Activated CD8-positive, alpha-beta memory T cell treated with anti-CD3 and anti-CD28 coated beads, Interleukin-2, amount 50 U/mL, for 1 hour (primary cell): Measurements from ENCODE around the gene CHRDL1.
"Not testable (repeated sequence)": the region's sequence is repeated elsewhere in the genome, so short reads cannot be mapped to it uniquely, and the experiment has no call there.

Experiments used
- DNase-seq: peaks from one replicate; pipeline ENCODE4 v3.0.0-alpha.2; 2020; ENCODE audit errors: extremely low read depth

CHRDL1 gene

GRCh38 chrX:110795645-110796406 lies at the start of gene CHRDL1:
CHRDL1 (minus strand) TSS chrX:110795817; CDS start chrX:110792181, 3,636 bp downstream.
- no peak for DNase-seq

- DNase-seq = no peak
Observed at GRCh38 chrX:110836982-110837381, 41.4 kb upstream of the CHRDL1 start.

- DNase-seq = no peak
Observed at GRCh38 chrX:110836451-110836850, 40.8 kb upstream of the CHRDL1 start.

GRCh38 chrX:110836001-110836400 lies 40.4 kb upstream of the CHRDL1 start:
- DNase-seq = no peak

- DNase-seq = no peak
Observed at GRCh38 chrX:110825972-110826371, 30.4 kb upstream of the CHRDL1 start.

GRCh38 chrX:110816543-110816942 lies 20.9 kb upstream of the CHRDL1 start:
- not testable (repeated sequence) for DNase-seq

GRCh38 chrX:110806145-110806544 lies 10.5 kb upstream of the CHRDL1 start:
- no peak for DNase-seq

- DNase-seq = no peak
Observed at GRCh38 chrX:110805303-110805702, 9.7 kb upstream of the CHRDL1 start.

- DNase-seq = no peak
Observed at GRCh38 chrX:110804446-110804845, 8.8 kb upstream of the CHRDL1 start.

- no peak for DNase-seq
Observed at GRCh38 chrX:110803506-110803905, 7.9 kb upstream of the CHRDL1 start.

GRCh38 chrX:110796407-110796697 lies 735 bp upstream of the CHRDL1 start:
- DNase-seq = no peak

GRCh38 chrX:110794601-110795000 lies 1.0 kb downstream of the CHRDL1 start:
- DNase-seq = no peak

- DNase-seq = no peak
Observed at GRCh38 chrX:110791071-110791470, 4.5 kb downstream of the CHRDL1 start.

GRCh38 chrX:110786486-110786885 lies 9.1 kb downstream of the CHRDL1 start:
- no peak for DNase-seq

- no peak for DNase-seq
Observed at GRCh38 chrX:110759785-110760184, 35.8 kb downstream of the CHRDL1 start.

- DNase-seq = no peak
Observed at GRCh38 chrX:110758781-110759422, 36.7 kb downstream of the CHRDL1 start.

- DNase-seq = no peak
Observed at GRCh38 chrX:110755611-110756010, 40.0 kb downstream of the CHRDL1 start.

- DNase-seq = no peak
Observed at GRCh38 chrX:110755061-110755460, 40.6 kb downstream of the CHRDL1 start.

- no peak for DNase-seq
Observed at GRCh38 chrX:110750526-110751189, 45.0 kb downstream of the CHRDL1 start.

- DNase-seq = no peak
Observed at GRCh38 chrX:110748256-110748806, 47.3 kb downstream of the CHRDL1 start.

GRCh38 chrX:110746014-110746413 lies 49.6 kb downstream of the CHRDL1 start:
- DNase-seq = no peak

- no peak for DNase-seq
Observed at GRCh38 chrX:110745288-110745687, 50.3 kb downstream of the CHRDL1 start.
